Neural progenitor cell (in vitro differentiated cells): ENCODE results near the gene CTNNB1. TPM values are rescaled to one million over a fixed set of nuclear protein-coding genes. Genes with fewer than 3 reads are reported as not detected.

Experiments
- DNase-seq: peaks from one replicate; pipeline ENCODE4 v3.0.0-alpha.2; 2016; ENCODE audit warnings: low spot score
- H2AFZ ChIP-seq: fragments of 200-600 bp; sonication (generic); replicated peaks from 2 replicates; pipeline ENCODE4 v1.6.1; 2016; ENCODE audit warnings: antibody characterized with exemption
- H3F3A ChIP-seq: fragments of 200-600 bp; sonication (generic); 2 replicates; pipeline ENCODE4 v1.6.1; 2016; ENCODE audit warnings: antibody characterized with exemption, low read depth
- H3K27ac ChIP-seq: fragments of 200-600 bp; sonication (generic); 2 replicates; pipeline ENCODE4 v1.5.1; 2016; ENCODE audit warnings: mild to moderate bottlenecking
- H3K27me3 ChIP-seq: fragments of 200-600 bp; sonication (generic); 2 replicates; pipeline ENCODE4 v1.6.1; 2016; ENCODE audit warnings: mild to moderate bottlenecking, moderate library complexity
- H3K36me3 ChIP-seq: fragments of 200-600 bp; sonication (generic); 2 replicates; pipeline ENCODE4 v1.5.1; 2016
- H3K4me1 ChIP-seq: fragments of 200-600 bp; sonication (generic); 2 replicates; pipeline ENCODE4 v1.6.1; 2016; ENCODE audit warnings: mixed run types
- H3K4me2 ChIP-seq: fragments of 200-600 bp; sonication (generic); 2 replicates; pipeline ENCODE4 v1.6.1; 2016
- H3K4me3 ChIP-seq: fragments of 200-600 bp; sonication (generic); 2 replicates; pipeline ENCODE4 v1.5.1; 2016
- H3K79me2 ChIP-seq: fragments of 200-600 bp; sonication (generic); 2 replicates; pipeline ENCODE4 v1.6.1; 2016; ENCODE audit warnings: low read depth
- H3K9ac ChIP-seq: fragments of 200-600 bp; sonication (generic); 2 replicates; pipeline ENCODE4 v1.6.1; 2016
- H3K9me3 ChIP-seq: fragments of 200-600 bp; sonication (generic); 2 replicates; pipeline ENCODE4 v1.5.1; 2016; ENCODE audit warnings: low read depth
- H4K20me1 ChIP-seq: fragments of 200-600 bp; sonication (generic); 2 replicates; pipeline ENCODE4 v1.6.1; 2016; ENCODE audit warnings: low read depth
- H3K27ac Mint-ChIP-seq: 3 replicates; pipeline ENCODE4 v1.8.0; 2021; ENCODE audit warnings: mixed read lengths
- H3K27me3 Mint-ChIP-seq: 2 replicates; pipeline ENCODE4 v1.8.0; 2022; ENCODE audit warnings: low read depth, mild to moderate bottlenecking, inconsistent platforms, moderate library complexity, mixed read lengths; ENCODE audit not compliant: insufficient read depth
- H3K36me3 Mint-ChIP-seq: 3 replicates; pipeline ENCODE4 v1.8.0; 2021; ENCODE audit warnings: mixed read lengths
- H3K4me1 Mint-ChIP-seq: 3 replicates; pipeline ENCODE4 v1.8.0; 2021; ENCODE audit warnings: mixed read lengths
- H3K4me3 Mint-ChIP-seq: 3 replicates; pipeline ENCODE4 v1.8.0; 2021; ENCODE audit warnings: mild to moderate bottlenecking, moderate library complexity, mixed read lengths
- H3K9me3 Mint-ChIP-seq: 3 replicates; pipeline ENCODE4 v1.8.0; 2020; ENCODE audit warnings: mixed read lengths
- CTCF ChIP-seq: fragments of 200-600 bp; sonication (generic); IDR thresholded peaks from 2 replicates; pipeline ENCODE4 v1.5.1; 2017; ENCODE audit warnings: antibody characterized with exemption, mild to moderate bottlenecking
- EZH2 ChIP-seq: fragments of 200-600 bp; sonication (generic); IDR thresholded peaks from 2 replicates; pipeline ENCODE4 v1.6.1; 2017; ENCODE audit warnings: antibody characterized with exemption, mild to moderate bottlenecking, moderate library complexity
- EZH2phosphoT487 ChIP-seq: fragments of 200-600 bp; sonication (generic); IDR thresholded peaks from 2 replicates; pipeline ENCODE4 v1.6.1; 2017; ENCODE audit warnings: antibody characterized with exemption
- total RNA-seq: library from RNA; depleted of rRNA; stranded (reverse); fragments of >200 nt; gene quantifications from 2 replicates; pipeline ENCODE4 v1.2.3, GENCODE V29; 2015; ENCODE audit warnings: low replicate concordance

CTNNB1 gene
- total RNA-seq, 1 donor from 2014 or later = 566 TPM

DNA sequence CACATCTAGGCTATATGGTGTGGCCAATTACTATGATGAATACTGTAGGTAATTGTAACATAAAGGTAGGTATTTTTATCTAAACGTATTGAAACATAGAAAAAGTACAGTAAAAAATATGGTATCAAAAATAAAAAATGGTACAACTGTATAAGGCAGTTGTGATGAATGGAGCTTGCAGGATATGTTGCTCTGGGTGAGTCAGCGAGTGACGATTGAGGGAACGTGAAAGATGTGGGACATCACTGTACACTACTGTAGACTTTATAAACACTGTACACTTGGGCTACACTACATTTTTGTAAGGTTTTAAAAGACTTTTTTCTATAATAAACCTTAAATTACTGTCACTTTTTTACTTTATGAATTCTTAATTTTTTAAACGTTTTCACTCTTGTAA is 10.3 kb downstream of the CTNNB1 start:
- Mint-ChIP-seq H3K4me1 (peaks cover 4% of the 10 kb centered on the region), H3K27me3 (peaks cover 5% of the 10 kb centered on the region), H3K9me3 (peaks cover 47% of the 10 kb centered on the region), H3K36me3 (peaks cover 70% of the 10 kb centered on the region), H3K4me3 (no peak overlapping the region), H3K27ac (no peak overlapping the region)
- Histone ChIP-seq H3K4me2 (no peak overlapping the region), H3K79me2 (peaks cover 100% of the 10 kb centered on the region), H3K27ac (no peak overlapping the region), H2AFZ (no peak overlapping the region), H3K4me3 (no peak overlapping the region), H3K27me3 (no peaks in the 10 kb centered on the region), H3K9me3 (no peaks in the 10 kb centered on the region), H3F3A (no peaks in the 10 kb centered on the region), H4K20me1 (peaks cover 100% of the 10 kb centered on the region), H3K4me1 (peaks cover 33% of the 10 kb centered on the region), H3K9ac (no peak overlapping the region), H3K36me3 (no peaks in the 10 kb centered on the region)
- TF ChIP-seq EZH2phosphoT487 = no peak
- no peak for TF ChIP-seq EZH2
- no peak for TF ChIP-seq CTCF
- DNase-seq = no peak

GRCh38 chr3:41210966-41211365 is 11.7 kb downstream of the CTNNB1 start:
- Histone ChIP-seq H3K4me2 (no peak overlapping the region), H3K36me3 (no peaks in the 10 kb centered on the region), H3K9ac (no peak overlapping the region), H3K79me2 (peaks cover 100% of the 10 kb centered on the region), H3F3A (no peaks in the 10 kb centered on the region), H4K20me1 (peaks cover 100% of the 10 kb centered on the region), H2AFZ (no peak overlapping the region), H3K27ac (no peak overlapping the region), H3K27me3 (no peaks in the 10 kb centered on the region), H3K9me3 (no peaks in the 10 kb centered on the region), H3K4me3 (no peak overlapping the region), H3K4me1 (peaks cover 22% of the 10 kb centered on the region)
- no peak for DNase-seq
- Mint-ChIP-seq H3K4me1 (peaks cover 6% of the 10 kb centered on the region), H3K27ac (no peak overlapping the region), H3K4me3 (no peak overlapping the region), H3K36me3 (peaks cover 64% of the 10 kb centered on the region), H3K9me3 (peaks cover 40% of the 10 kb centered on the region), H3K27me3 (peaks cover 5% of the 10 kb centered on the region)
- TF ChIP-seq EZH2 = no peak

- H3K36me3 Mint-ChIP-seq = peaks cover 59% of the 10 kb centered on the region
- H4K20me1 ChIP-seq = peaks cover 100% of the 10 kb centered on the region
These were observed 12.8 kb downstream of the CTNNB1 start for GRCh38 chr3:41212088-41212487.

More at GRCh38 chr3:41212088-41212487, 12.8 kb downstream of the CTNNB1 start:
- H3F3A ChIP-seq = peaks cover 5% of the 10 kb centered on the region
- H3K4me3 Mint-ChIP-seq = no peak overlapping the region
- no peaks in the 10 kb centered on the region for H3K27me3 ChIP-seq
- peaks cover 5% of the 10 kb centered on the region for H3K27me3 Mint-ChIP-seq
- H3K4me2 ChIP-seq = no peak overlapping the region
- TF ChIP-seq CTCF (no peak), EZH2 (no peak), EZH2phosphoT487 (no peak)
- H3K4me1 ChIP-seq = peaks cover 22% of the 10 kb centered on the region
- H3K79me2 ChIP-seq = peaks cover 100% of the 10 kb centered on the region
- no peak overlapping the region for H2AFZ ChIP-seq
- H3K36me3 ChIP-seq = no peaks in the 10 kb centered on the region
- H3K27ac ChIP-seq = no peak overlapping the region
- H3K4me3 ChIP-seq = no peak overlapping the region
- no peak overlapping the region for H3K9ac ChIP-seq
- no peaks in the 10 kb centered on the region for H3K9me3 ChIP-seq
- H3K9me3 Mint-ChIP-seq = peaks cover 41% of the 10 kb centered on the region
- H3K27ac Mint-ChIP-seq = no peak overlapping the region
- H3K4me1 Mint-ChIP-seq = peaks cover 10% of the 10 kb centered on the region
- no peak for DNase-seq
